ENCODE results near the gene ZNF487.

DNA sequence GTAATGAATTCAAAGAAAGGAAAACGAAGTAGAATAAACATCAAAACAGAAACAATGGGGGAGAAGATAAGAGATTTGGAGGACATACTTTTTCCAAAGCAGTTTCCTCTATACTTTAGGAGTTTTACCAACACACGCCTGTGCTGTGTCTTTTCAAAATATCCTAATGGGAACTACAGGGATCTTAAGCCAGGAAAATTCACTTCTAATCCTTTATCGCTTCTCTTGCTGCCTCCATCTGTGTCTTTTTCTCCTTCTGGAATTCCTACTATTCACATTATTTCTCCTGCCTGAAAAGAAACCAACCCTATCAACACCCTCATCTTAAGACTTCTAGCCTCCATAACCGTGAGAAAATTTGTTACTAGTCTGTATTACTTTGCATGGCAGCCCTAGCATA, 34.7 kb upstream of the ZNF487 start:
- TF ChIP-seq, protein P1, sequence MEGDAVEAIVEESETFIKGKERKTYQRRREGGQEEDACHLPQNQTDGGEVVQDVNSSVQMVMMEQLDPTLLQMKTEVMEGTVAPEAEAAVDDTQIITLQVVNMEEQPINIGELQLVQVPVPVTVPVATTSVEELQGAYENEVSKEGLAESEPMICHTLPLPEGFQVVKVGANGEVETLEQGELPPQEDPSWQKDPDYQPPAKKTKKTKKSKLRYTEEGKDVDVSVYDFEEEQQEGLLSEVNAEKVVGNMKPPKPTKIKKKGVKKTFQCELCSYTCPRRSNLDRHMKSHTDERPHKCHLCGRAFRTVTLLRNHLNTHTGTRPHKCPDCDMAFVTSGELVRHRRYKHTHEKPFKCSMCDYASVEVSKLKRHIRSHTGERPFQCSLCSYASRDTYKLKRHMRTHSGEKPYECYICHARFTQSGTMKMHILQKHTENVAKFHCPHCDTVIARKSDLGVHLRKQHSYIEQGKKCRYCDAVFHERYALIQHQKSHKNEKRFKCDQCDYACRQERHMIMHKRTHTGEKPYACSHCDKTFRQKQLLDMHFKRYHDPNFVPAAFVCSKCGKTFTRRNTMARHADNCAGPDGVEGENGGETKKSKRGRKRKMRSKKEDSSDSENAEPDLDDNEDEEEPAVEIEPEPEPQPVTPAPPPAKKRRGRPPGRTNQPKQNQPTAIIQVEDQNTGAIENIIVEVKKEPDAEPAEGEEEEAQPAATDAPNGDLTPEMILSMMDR (IDR thresholded peaks at IDR 0.05) = no peak
- no peak for TF ChIP-seq POLR2A (IDR thresholded peaks at IDR 0.05)

Data from body of pancreas (tissue), 4 donors.